HG02678 (cell line): ENCODE measurements around the gene USH1G.
A peak's percentile ranks its signal among the peaks of the same experiment; 100 is the strongest.
"Not testable (repeated sequence)": the region's sequence is repeated elsewhere in the genome, so short reads cannot be mapped to it uniquely, and the experiment has no call there.

Experiments
- ATAC-seq: cut with Tn5 transposase; IDR thresholded peaks from one replicate; pipeline ENCODE4 v1.9.1; 2021; ENCODE audit warnings: mild to moderate bottlenecking, moderate library complexity; ENCODE audit not compliant: unreplicated experiment

USH1G gene

DNA sequence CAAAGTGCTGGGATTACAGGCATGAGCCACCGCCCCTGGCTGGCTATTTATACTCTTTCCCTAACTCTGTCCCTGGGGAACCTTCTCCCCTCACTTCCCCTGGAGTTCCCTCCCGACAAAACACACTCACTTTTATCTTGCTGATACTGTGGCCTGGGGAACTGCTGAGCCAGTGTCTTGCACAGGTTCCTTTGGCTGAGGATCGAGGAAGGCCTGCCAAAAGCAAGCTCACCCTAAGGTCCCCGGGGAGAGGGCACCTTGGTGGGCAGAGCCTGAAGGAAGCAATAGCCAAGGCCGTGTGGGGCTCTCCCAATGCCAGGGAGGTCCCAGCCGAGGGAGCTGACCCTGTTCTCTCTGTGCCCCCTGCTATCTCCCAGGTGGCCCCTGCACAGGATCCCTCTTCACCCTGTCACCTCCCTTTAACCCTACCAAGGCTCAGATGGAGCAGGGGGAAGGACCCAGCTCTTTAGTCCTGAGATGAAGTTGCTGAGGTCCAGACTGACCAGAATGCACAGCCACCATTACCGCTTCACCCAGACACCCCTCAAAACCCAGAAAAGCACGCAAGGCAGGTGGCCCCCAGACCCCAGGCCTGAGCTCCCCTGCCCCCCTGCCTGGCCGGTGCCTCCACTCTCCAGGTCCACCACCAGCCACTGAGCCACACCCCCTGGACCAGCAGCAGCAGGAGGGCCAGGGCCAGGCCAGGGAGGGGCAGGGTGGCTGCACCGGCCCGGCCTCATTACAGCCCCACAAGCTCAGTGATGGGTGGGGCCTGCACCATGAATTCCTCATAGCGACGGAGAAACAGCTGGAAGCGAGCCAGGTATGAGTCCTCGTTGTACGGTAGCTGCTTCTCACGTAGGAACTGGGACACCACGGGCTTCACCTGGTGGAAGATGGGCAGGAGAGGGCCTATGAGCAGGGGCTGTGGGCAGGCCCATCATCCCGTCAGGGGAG, 45.2 kb downstream of the USH1G start:
- no peak for ATAC-seq

DNA sequence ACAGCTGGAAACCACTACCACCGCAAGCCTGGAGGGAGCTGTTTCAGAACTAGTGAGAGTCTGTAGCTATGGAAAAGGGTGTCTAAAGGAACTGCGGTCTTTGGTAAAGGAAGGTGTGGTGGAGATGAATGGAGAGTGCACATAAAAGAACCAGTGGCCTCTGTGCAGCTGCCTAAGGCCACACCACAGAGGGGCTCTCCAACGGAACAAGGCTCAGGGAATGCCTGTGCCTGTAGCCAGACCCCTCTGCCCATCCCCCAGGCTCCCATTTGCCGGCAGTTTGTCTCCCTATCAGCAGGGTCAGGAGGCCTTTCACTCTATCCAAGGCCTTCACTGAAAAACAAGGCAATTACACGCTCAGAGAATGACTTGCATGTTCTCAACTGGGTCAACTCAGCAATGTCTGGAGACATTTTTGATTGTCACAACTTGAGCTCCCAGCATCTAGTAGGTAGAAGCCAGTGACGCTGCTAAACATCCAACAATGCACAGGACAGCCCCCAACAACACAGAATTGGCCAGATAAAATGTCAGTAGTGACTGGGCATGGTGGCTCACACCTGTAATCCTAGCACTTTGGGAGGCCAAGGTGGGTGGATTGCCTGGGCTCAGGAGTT, 47.0 kb downstream of the USH1G start:
- ATAC-seq, result no peak

DNA sequence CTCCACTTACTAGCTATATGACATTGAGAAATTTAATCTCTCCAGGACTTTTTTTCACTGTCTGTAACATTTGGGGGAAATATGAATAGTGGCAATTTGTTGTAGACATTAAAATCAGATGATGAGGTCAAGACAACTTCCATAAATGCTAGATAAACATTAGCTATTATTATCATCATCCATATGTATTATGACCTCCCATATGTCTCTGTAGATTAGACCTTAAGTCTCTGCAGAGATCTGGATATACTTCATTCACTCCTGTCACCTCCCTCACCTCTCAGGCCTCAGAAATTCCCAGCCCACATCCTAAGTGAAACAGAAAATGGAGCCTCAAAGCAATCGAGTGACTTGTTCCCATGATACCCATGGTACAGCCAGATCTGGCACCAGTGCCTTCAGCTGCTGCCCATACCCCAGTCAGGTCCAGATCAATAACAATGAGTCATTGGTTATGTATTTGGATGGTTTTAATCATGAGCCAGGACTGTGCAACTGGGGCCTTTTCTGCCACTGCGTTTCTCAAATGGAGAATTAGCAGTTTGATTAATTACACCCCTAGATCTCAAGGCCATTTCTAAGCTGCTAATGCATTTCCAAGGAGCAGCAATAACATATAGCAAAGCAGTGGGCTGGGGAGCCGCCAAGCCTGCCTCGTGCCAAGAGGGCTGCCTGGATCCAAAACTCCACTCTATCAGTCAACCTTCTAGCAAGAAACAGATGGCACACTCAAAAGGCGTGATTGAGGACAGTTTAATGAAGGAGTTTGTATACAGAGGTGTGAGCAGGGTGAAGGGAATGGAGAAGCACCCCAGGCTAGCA, 47.7 kb downstream of the USH1G start:
- no peak for ATAC-seq

GRCh38 chr17:74874615-74875037, 48.4 kb downstream of the USH1G start:
- ATAC-seq, result no peak

DNA sequence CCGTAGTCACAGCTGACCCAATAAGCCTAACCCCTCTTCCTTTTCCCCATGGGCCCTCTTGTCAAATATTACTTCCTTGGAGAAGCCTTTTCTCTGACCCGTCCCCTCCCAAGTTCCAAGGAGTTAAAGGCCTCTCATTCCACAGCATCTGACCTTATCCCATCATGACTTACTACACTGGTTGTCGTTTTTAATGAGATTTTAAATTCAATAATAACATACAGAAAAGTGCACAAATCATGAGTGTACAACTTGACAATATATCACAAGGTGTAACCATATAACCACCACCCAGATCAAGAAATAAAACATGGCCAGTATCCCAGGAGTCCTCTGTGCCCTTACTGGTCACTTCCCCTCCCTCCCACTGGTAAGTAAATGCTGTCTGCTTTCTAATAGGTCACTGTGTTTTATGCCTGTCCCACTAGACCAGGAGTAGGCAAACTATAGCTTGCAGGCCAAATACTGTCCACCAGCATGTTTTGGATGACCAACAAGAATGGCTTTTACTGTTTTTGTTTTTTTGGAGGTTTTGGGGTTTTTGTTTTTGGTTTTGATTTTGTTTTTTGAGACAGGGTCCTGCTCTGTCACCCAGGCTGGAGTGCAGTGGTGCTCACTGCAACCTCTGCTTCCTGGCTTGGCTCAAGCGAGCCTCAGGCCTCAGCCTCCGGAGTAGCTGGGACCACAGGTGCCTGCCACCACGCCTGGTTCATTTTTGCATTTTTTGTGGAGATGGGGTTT, 49.0 kb downstream of the USH1G start:
- ATAC-seq, result no peak

DNA sequence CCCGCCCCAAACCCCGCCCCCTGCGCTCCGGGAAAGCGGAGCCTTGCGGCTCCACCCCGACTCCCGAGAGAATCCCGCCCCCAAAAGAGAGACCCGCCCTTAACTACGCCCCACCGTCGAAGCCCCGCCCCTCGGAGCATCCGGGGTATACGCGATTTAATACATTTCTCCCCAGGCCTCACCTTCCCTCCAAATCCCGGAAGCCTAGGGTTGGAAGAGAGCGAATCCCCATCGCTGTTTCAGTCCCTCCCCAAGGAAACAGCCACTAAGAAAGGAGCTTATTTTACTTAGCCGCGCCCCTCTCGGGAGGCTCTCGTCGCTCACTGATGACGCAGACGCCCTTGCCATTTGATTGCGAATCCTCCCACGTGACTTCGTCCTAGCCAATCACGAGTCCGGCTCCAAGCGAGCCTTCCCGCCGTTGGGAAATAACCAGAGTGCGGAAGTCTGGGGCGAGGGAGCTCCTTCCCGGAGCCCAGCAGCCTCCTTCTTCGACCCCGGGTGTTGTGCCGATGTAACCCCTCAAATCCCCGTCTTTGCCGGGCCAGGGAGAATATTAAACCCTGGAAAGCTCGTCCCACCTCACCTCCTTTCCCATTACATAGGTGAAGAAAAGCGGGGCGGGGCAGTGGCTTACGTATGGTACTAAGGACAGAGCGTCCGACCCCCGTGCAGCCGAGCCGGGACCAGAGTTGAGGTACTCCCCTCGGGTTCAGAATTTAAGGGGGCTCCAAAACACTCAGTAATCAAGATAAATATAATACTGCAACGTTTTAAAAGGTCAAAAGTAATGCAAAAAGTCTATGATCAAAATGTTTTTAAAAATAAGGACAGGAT, 49.8 kb downstream of the USH1G start:
- ATAC-seq, result peak; percentile 90

GRCh38 chr17:74872313-74873036, 50.6 kb downstream of the USH1G start, which contains the start of gene FDXR:
Gene FDXR, minus strand, starts transcription at chr17:74872994. Its CDS starts 50 bp downstream, at chr17:74872944.
- no peak for ATAC-seq

GRCh38 chr17:74871356-74872076, 51.5 kb downstream of the USH1G start:
- no peak for ATAC-seq

DNA sequence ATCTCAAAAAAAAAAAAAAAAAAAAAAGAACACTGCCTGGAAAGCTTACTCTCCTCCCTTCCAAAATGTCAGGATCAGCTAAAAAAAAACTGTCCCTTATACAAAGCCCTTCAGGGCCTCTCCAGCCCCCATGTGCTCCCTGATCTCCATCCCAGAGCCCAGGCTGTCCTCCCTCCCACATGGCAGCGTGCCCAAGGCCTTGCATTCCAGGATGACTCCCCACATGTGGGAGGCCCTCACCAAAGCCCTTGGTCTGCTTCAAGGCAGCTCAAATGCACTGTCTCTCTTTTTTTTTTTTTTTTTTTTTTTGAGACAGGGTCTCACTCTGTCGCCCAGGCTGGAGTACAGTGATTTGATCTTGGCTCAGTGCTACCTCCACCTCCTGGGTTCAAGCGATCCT, 52.5 kb downstream of the USH1G start:
- ATAC-seq, result no peak

DNA sequence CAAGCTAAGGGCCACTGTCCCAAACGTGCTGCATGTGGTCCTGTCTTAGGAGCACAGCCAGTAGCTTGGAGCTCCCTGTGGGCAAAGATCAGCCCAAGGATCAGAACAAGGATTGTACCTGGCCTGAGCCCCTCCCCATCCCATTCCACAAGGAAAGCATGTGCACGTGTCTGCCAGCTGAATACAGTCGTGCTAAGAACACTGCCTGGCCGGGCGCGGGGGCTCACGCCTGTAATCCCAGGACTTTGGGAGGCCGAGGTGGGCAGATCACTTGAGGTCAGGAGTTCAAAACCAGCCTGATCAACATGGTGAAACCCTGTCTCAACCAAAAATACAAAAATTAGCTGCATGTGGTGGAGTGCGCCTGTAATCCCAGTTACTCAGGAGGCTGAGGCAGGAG, 53.0 kb downstream of the USH1G start:
- not testable (repeated sequence) for ATAC-seq

DNA sequence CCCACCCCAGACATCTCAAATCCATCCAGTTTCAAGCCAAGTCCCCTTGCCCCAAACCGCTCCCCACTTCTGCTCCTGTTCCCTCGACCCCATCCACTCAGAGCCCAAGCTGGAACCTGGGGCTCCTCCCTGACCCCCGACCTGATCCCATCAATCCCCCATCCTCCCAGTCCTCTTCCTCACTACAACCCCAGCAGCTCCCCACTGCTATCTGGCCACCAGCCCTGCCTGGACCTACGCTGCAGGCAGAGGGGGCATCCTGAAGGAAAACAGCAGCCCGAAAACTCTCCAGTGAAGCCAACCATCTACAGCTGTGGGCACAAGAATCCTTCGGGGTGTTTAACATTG, 54.2 kb downstream of the USH1G start:
- no peak for ATAC-seq

GRCh38 chr17:74868251-74868907, 54.7 kb downstream of the USH1G start:
- no peak for ATAC-seq

GRCh38 chr17:74866198-74866835, 56.7 kb downstream of the USH1G start:
- ATAC-seq, result no peak
